ENCODE measurements around the gene SYCE3.

SYCE3 gene

GRCh38 chr22:50600967-50601668, 38.4 kb upstream of the SYCE3 start:
- H3K27me3 ChIP-seq (ENCODE audit: control insufficient read depth in 2 of 2, insufficient read depth in 2 of 2, low read length in 2 of 2) = peaks cover 16 to 22% of the 10 kb centered on the region in 2 donors
- no peaks in the 10 kb centered on the region for H3K4me1 ChIP-seq (ENCODE audit: control insufficient read depth in 2 of 2, insufficient read depth in 2 of 2, low read length in 2 of 2)
- H3K9ac ChIP-seq (ENCODE audit: low read depth in 1 of 2, low read length in 2 of 2) = no peak overlapping the region
- no peaks in the 10 kb centered on the region for H3K9me3 ChIP-seq (ENCODE audit: control insufficient read depth in 2 of 2, low read length in 2 of 2)
- H3K27ac ChIP-seq (ENCODE audit: low read depth in 2 of 2, low read length in 2 of 2) = no peak overlapping the region
- no peaks in the 10 kb centered on the region for H3K36me3 ChIP-seq (ENCODE audit: control insufficient read depth in 2 of 2, insufficient read depth in 2 of 2, low read length in 2 of 2)
- no peak overlapping the region for H3K4me3 ChIP-seq (ENCODE audit: low read length in 2 of 2)

GRCh38 chr22:50600538-50600937, 37.8 kb upstream of the SYCE3 start, which contains the start of gene MAPK8IP2:
MAPK8IP2 (plus strand) TSS chr22:50600793; CDS start chr22:50600819, 26 bp downstream.
- Histone ChIP-seq H3K4me3 (ENCODE audit: low read length in 2 of 2) (no peak within 1 kb of the TSS), H3K27ac (ENCODE audit: low read depth in 2 of 2, low read length in 2 of 2) (no peak within 1 kb of the TSS), H3K4me1 (ENCODE audit: control insufficient read depth in 2 of 2, insufficient read depth in 2 of 2, low read length in 2 of 2) (no peaks in the 10 kb centered on the region), H3K9ac (ENCODE audit: low read depth in 1 of 2, low read length in 2 of 2) (no peak within 1 kb of the TSS), H3K27me3 (ENCODE audit: control insufficient read depth in 2 of 2, insufficient read depth in 2 of 2, low read length in 2 of 2) (peaks cover 16 to 22% of the 10 kb centered on the region in 2 donors), H3K9me3 (ENCODE audit: control insufficient read depth in 2 of 2, low read length in 2 of 2) (no peaks in the 10 kb centered on the region), H3K36me3 (ENCODE audit: control insufficient read depth in 2 of 2, insufficient read depth in 2 of 2, low read length in 2 of 2) (no peaks in the 10 kb centered on the region)

GRCh38 chr22:50599816-50600455, 37.2 kb upstream of the SYCE3 start:
- Histone ChIP-seq H3K4me1 (ENCODE audit: control insufficient read depth in 2 of 2, insufficient read depth in 2 of 2, low read length in 2 of 2) (no peaks in the 10 kb centered on the region), H3K27me3 (ENCODE audit: control insufficient read depth in 2 of 2, insufficient read depth in 2 of 2, low read length in 2 of 2) (peaks cover 16 to 22% of the 10 kb centered on the region in 2 donors), H3K4me3 (ENCODE audit: low read length in 2 of 2) (no peak overlapping the region), H3K9me3 (ENCODE audit: control insufficient read depth in 2 of 2, low read length in 2 of 2) (no peaks in the 10 kb centered on the region), H3K27ac (ENCODE audit: low read depth in 2 of 2, low read length in 2 of 2) (no peak overlapping the region), H3K36me3 (ENCODE audit: control insufficient read depth in 2 of 2, insufficient read depth in 2 of 2, low read length in 2 of 2) (no peaks in the 10 kb centered on the region), H3K9ac (ENCODE audit: low read depth in 1 of 2, low read length in 2 of 2) (no peak overlapping the region)

- Histone ChIP-seq H3K4me3 (ENCODE audit: low read length in 2 of 2) (no peak overlapping the region), H3K27ac (ENCODE audit: low read depth in 2 of 2, low read length in 2 of 2) (no peak overlapping the region), H3K36me3 (ENCODE audit: control insufficient read depth in 2 of 2, insufficient read depth in 2 of 2, low read length in 2 of 2) (no peaks in the 10 kb centered on the region), H3K27me3 (ENCODE audit: control insufficient read depth in 2 of 2, insufficient read depth in 2 of 2, low read length in 2 of 2) (peaks cover 5 to 13% of the 10 kb centered on the region in 2 donors), H3K4me1 (ENCODE audit: control insufficient read depth in 2 of 2, insufficient read depth in 2 of 2, low read length in 2 of 2) (no peaks in the 10 kb centered on the region), H3K9me3 (ENCODE audit: control insufficient read depth in 2 of 2, low read length in 2 of 2) (no peaks in the 10 kb centered on the region), H3K9ac (ENCODE audit: low read depth in 1 of 2, low read length in 2 of 2) (no peak overlapping the region)
Measured at GRCh38 chr22:50597097-50597496, 34.4 kb upstream of the SYCE3 start.

GRCh38 chr22:50595189-50595588, 32.5 kb upstream of the SYCE3 start:
- no peak overlapping the region for H3K9ac ChIP-seq (ENCODE audit: low read depth in 1 of 2, low read length in 2 of 2)
- no peaks in the 10 kb centered on the region for H3K36me3 ChIP-seq (ENCODE audit: control insufficient read depth in 2 of 2, insufficient read depth in 2 of 2, low read length in 2 of 2)
- H3K27ac ChIP-seq (ENCODE audit: low read depth in 2 of 2, low read length in 2 of 2) = no peak overlapping the region
- H3K9me3 ChIP-seq (ENCODE audit: control insufficient read depth in 2 of 2, low read length in 2 of 2) = no peaks in the 10 kb centered on the region
- H3K4me3 ChIP-seq (ENCODE audit: low read length in 2 of 2) = no peak overlapping the region
- no peaks in the 10 kb centered on the region for H3K4me1 ChIP-seq (ENCODE audit: control insufficient read depth in 2 of 2, insufficient read depth in 2 of 2, low read length in 2 of 2)
- peaks cover 4 to 7% of the 10 kb centered on the region in 2 donors for H3K27me3 ChIP-seq (ENCODE audit: control insufficient read depth in 2 of 2, insufficient read depth in 2 of 2, low read length in 2 of 2)

- Histone ChIP-seq H3K36me3 (ENCODE audit: control insufficient read depth in 2 of 2, insufficient read depth in 2 of 2, low read length in 2 of 2) (no peaks in the 10 kb centered on the region), H3K9ac (ENCODE audit: low read depth in 1 of 2, low read length in 2 of 2) (no peak overlapping the region), H3K4me1 (ENCODE audit: control insufficient read depth in 2 of 2, insufficient read depth in 2 of 2, low read length in 2 of 2) (peaks cover 5 to 7% of the 10 kb centered on the region in 2 donors), H3K9me3 (ENCODE audit: control insufficient read depth in 2 of 2, low read length in 2 of 2) (no peaks in the 10 kb centered on the region), H3K27me3 (ENCODE audit: control insufficient read depth in 2 of 2, insufficient read depth in 2 of 2, low read length in 2 of 2) (no peaks in the 10 kb centered on the region), H3K4me3 (ENCODE audit: low read length in 2 of 2) (no peak overlapping the region), H3K27ac (ENCODE audit: low read depth in 2 of 2, low read length in 2 of 2) (no peak overlapping the region)
Measured at GRCh38 chr22:50587407-50587806, 24.7 kb upstream of the SYCE3 start.

- Histone ChIP-seq H3K9ac (ENCODE audit: low read depth in 1 of 2, low read length in 2 of 2) (no peak overlapping the region), H3K36me3 (ENCODE audit: control insufficient read depth in 2 of 2, insufficient read depth in 2 of 2, low read length in 2 of 2) (no peaks in the 10 kb centered on the region), H3K4me1 (ENCODE audit: control insufficient read depth in 2 of 2, insufficient read depth in 2 of 2, low read length in 2 of 2) (peaks cover 11 to 14% of the 10 kb centered on the region in 2 donors), H3K27ac (ENCODE audit: low read depth in 2 of 2, low read length in 2 of 2) (no peak overlapping the region), H3K9me3 (ENCODE audit: control insufficient read depth in 2 of 2, low read length in 2 of 2) (no peaks in the 10 kb centered on the region), H3K27me3 (ENCODE audit: control insufficient read depth in 2 of 2, insufficient read depth in 2 of 2, low read length in 2 of 2) (no peaks in the 10 kb centered on the region), H3K4me3 (ENCODE audit: low read length in 2 of 2) (no peak overlapping the region)
Measured at GRCh38 chr22:50586416-50586815, 23.7 kb upstream of the SYCE3 start.

GRCh38 chr22:50585781-50586180, 23.1 kb upstream of the SYCE3 start:
- H3K27ac ChIP-seq (ENCODE audit: low read depth in 2 of 2, low read length in 2 of 2) = no peak overlapping the region
- H3K9me3 ChIP-seq (ENCODE audit: control insufficient read depth in 2 of 2, low read length in 2 of 2) = no peaks in the 10 kb centered on the region
- peaks cover 14 to 16% of the 10 kb centered on the region in 2 donors for H3K4me1 ChIP-seq (ENCODE audit: control insufficient read depth in 2 of 2, insufficient read depth in 2 of 2, low read length in 2 of 2)
- H3K4me3 ChIP-seq (ENCODE audit: low read length in 2 of 2) = no peak overlapping the region
- peaks cover 0 to 3% of the 10 kb centered on the region in 2 donors for H3K36me3 ChIP-seq (ENCODE audit: control insufficient read depth in 2 of 2, insufficient read depth in 2 of 2, low read length in 2 of 2)
- no peak overlapping the region for H3K9ac ChIP-seq (ENCODE audit: low read depth in 1 of 2, low read length in 2 of 2)
- no peaks in the 10 kb centered on the region for H3K27me3 ChIP-seq (ENCODE audit: control insufficient read depth in 2 of 2, insufficient read depth in 2 of 2, low read length in 2 of 2)

GRCh38 chr22:50585238-50585637, 22.5 kb upstream of the SYCE3 start:
- Histone ChIP-seq H3K4me1 (ENCODE audit: control insufficient read depth in 2 of 2, insufficient read depth in 2 of 2, low read length in 2 of 2) (peaks cover 14 to 16% of the 10 kb centered on the region in 2 donors), H3K9me3 (ENCODE audit: control insufficient read depth in 2 of 2, low read length in 2 of 2) (no peaks in the 10 kb centered on the region), H3K9ac (ENCODE audit: low read depth in 1 of 2, low read length in 2 of 2) (no peak overlapping the region), H3K27ac (ENCODE audit: low read depth in 2 of 2, low read length in 2 of 2) (no peak overlapping the region), H3K36me3 (ENCODE audit: control insufficient read depth in 2 of 2, insufficient read depth in 2 of 2, low read length in 2 of 2) (peaks cover 0 to 4% of the 10 kb centered on the region in 2 donors), H3K4me3 (ENCODE audit: low read length in 2 of 2) (no peak overlapping the region), H3K27me3 (ENCODE audit: control insufficient read depth in 2 of 2, insufficient read depth in 2 of 2, low read length in 2 of 2) (no peaks in the 10 kb centered on the region)

Data from mucosa of rectum (tissue), 2 donors.